Activated T-cell treated with anti-CD3 and anti-CD28 coated beads for 24 hours (primary cell): ENCODE data around the gene GTSE1.
A peak's percentile ranks its signal among the peaks of the same experiment; 100 is the strongest.

ENCODE experiments used
- DNase-seq: peaks from one replicate; pipeline ENCODE4 v3.0.0-alpha.2; 2020; ENCODE audit warnings: low read depth

The GTSE1 gene

GRCh38 chr22:46327691-46328465 is 31.2 kb downstream of the GTSE1 start:
- no peak for DNase-seq

- DNase-seq: no peak
Measured at GRCh38 chr22:46328797-46329196, 32.1 kb downstream of the GTSE1 start.

GRCh38 chr22:46329616-46330015 is 32.9 kb downstream of the GTSE1 start:
- no peak for DNase-seq

GRCh38 chr22:46330426-46330825 is 33.8 kb downstream of the GTSE1 start:
- no peak for DNase-seq

- no peak for DNase-seq
Measured at GRCh38 chr22:46331496-46331895, 34.8 kb downstream of the GTSE1 start.

GRCh38 chr22:46335201-46336118 is 38.8 kb downstream of the GTSE1 start, which contains the start of gene TRMU:
TRMU (plus strand) TSS chr22:46335714; CDS start chr22:46335765, 51 bp downstream.
- DNase-seq: peak; percentile 72

GRCh38 chr22:46336119-46337078 is 39.7 kb downstream of the GTSE1 start:
- DNase-seq: no peak

- no peak for DNase-seq
Measured at GRCh38 chr22:46337870-46338269, 41.2 kb downstream of the GTSE1 start.

GRCh38 chr22:46338636-46339035 is 42.0 kb downstream of the GTSE1 start:
- DNase-seq: no peak

GRCh38 chr22:46339956-46340355 is 43.3 kb downstream of the GTSE1 start:
- no peak for DNase-seq

- DNase-seq: no peak
Measured at GRCh38 chr22:46340676-46341075, 44.0 kb downstream of the GTSE1 start.

GRCh38 chr22:46346680-46347405 is 50.2 kb downstream of the GTSE1 start:
- no peak for DNase-seq

- no peak for DNase-seq
Measured at GRCh38 chr22:46347646-46348045, 51.0 kb downstream of the GTSE1 start.

GRCh38 chr22:46348099-46348695 is 51.5 kb downstream of the GTSE1 start:
- no peak for DNase-seq

- DNase-seq: no peak
Measured at GRCh38 chr22:46349238-46349637, 52.6 kb downstream of the GTSE1 start.

- DNase-seq: no peak
Measured at GRCh38 chr22:46349681-46350080, 53.0 kb downstream of the GTSE1 start.

- no peak for DNase-seq
Measured at GRCh38 chr22:46350121-46350520, 53.5 kb downstream of the GTSE1 start.

- no peak for DNase-seq
Measured at GRCh38 chr22:46350646-46351045, 54.0 kb downstream of the GTSE1 start.

- no peak for DNase-seq
Measured at GRCh38 chr22:46351131-46351735, 54.6 kb downstream of the GTSE1 start.

- no peak for DNase-seq
Measured at GRCh38 chr22:46351767-46352166, 55.1 kb downstream of the GTSE1 start.
